Cortex of kidney (tissue), 1 donor: ENCODE data around the gene GRID1.

Source experiments
- DNase-seq: peaks from one replicate; lab custom pipeline; 2025; lab: John Stamatoyannopoulos, UW

The GRID1 gene

GRCh38 chr10:86063341-86063740 lies 303.3 kb downstream of the GRID1 start:
- no peak for DNase-seq

DNA sequence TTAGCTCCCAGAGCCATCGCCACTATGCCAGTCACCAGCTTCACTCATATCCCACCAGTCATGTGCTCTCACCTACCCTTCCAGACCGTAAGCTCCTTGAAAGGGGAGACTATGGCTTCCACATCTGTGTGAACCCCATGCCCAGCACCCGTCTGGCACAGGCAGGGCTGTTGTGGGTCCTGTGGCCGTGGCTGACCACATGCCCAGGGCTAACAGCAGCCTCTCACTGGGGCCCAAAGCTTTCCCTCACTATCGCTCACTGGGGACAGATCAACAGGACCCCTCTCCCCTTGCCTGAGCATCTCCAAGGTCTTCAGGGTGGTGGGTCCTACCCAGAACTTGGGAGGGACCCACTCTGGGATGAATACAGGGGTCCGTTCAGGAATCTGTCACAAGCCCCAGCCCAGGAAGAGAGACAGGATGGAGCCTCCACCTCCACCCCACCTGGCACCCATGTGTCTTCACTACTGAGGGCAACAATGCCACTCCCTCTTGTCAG lies 303.9 kb downstream of the GRID1 start:
- no peak for DNase-seq

GRCh38 chr10:86062198-86062550 lies 304.4 kb downstream of the GRID1 start:
- no peak for DNase-seq

DNA sequence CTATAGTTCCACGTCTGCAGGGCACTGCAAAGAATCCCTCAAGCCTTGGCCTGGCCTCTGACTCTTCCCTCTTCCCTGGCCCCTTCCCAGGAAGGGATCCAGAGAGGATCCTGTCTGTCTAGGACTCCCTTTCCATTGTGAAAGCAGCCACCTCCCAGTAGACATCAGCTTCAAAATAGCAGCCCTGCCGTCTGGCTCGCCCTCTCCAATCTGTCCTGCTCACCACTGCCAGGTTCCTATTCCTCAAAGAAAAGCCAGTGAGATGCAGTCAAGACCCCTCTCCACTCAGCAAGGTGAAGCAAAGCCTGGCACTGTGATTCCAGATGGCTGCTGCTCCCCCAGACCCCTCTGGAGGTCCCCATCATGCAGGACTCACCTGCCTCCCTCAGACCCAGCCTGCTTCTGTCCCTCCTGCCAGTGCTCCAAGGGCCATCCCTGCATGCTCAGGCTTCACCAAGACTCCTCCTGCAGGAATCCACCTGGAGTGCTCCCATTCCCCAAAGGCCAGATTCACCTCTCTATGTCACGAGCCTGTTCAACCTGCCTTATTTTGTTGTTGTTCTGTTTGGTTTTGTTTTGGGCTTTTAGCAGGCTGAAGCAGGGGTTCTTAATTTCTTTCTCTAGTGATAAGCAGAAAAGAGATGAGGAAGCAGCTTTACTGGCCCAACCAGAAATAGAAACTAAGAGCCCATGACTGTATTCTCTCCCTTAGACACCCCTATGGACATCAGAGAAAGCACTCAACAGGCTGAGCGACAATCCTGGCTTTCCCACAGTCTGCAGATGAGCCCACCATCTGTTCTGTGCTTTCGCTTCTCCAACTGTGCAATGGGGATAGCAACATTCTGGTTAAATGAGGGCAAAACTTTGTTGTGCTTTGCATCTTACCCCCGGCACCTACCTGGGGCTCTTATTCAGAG lies 305.1 kb downstream of the GRID1 start:
- DNase-seq, result no peak

DNA sequence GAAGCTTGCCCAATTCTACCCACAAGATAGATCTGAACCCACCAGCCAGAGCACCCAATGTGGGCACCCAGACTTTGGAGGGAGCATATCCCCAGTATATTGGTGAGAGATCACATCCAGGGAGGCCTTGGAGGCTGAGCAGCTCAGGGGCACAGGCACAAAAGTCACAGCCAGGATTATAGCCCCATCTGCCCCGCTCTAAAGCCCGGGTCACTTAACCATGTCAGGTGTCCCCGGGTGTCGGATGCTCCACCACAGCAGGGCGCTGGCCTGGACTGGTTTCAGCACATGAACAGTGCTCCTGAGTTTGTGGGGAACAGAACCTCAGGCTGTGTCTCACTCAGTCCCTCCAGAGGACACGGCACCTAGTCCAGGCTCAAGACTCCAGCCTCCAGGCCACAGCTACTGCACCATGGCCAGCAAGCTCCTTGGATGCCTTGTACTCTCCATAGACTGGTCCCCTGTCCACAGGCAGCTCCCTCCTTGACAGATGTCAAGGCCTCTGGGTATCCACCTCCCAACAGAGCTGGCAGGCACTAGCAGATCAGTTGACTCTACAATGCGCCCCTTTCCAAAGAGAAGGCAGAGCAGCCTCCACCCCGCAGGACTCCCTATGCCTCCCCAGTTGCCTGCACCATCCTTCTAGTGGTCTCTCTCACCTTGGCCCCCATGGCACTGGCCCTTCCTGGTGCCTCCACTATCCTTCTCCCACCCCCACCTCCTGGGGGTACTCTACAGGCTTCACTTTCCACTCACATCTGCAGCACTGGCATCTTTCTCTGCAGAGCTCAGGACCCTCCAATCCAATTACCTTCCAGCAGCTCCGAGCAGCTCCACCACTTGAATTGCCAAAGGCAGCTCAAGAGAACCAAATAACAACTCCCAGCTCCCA lies 306.0 kb downstream of the GRID1 start:
- DNase-seq, result no peak

- DNase-seq, result no peak
These were observed 306.7 kb downstream of the GRID1 start for GRCh38 chr10:86059892-86060291.

- DNase-seq, result no peak
These were observed 307.6 kb downstream of the GRID1 start for GRCh38 chr10:86058964-86059363.

DNA sequence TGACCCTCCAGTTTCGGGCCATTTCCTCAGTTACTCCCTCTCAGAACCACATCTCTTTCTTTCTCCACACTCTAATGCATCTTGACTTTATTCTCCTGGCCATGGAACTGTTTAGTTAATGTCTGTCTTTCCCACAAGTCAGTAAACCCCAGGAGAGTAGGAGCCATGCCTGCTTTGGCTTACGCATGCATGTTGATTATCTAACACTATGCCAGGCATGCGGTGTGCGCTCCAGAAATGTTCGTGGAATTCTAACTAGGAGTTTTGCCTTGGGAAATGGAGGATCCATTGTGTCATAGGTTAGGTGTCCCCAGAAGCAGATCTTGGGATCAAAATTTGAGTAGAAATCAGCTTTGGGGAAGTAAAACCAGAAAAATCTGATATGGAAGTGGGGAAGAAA lies 308.9 kb downstream of the GRID1 start:
- DNase-seq, result no peak

- no peak for DNase-seq
These were observed 309.9 kb downstream of the GRID1 start for GRCh38 chr10:86056672-86057071.

GRCh38 chr10:86055928-86056327 lies 310.7 kb downstream of the GRID1 start:
- DNase-seq, result no peak

DNA sequence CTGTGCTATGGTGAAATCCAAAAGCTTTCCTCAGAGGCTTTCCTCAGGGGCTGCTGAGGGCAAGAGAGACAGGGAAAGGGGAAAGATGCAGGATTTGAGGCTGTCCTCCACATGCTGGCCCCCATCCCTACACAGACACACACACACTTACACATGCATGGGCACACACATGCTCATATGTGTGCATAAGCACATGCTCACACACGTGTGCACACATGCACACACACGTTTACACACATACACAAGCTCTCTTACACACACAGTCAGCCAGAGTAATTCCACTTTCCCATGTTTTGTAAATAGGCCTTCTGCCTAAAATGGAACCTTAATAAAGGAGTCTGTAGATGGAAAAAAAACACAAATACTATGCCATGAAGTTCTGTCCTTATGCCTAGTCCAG lies 312.9 kb downstream of the GRID1 start:
- DNase-seq, result no peak

- DNase-seq, result no peak
These were observed 315.0 kb downstream of the GRID1 start for GRCh38 chr10:86051586-86051985.

DNA sequence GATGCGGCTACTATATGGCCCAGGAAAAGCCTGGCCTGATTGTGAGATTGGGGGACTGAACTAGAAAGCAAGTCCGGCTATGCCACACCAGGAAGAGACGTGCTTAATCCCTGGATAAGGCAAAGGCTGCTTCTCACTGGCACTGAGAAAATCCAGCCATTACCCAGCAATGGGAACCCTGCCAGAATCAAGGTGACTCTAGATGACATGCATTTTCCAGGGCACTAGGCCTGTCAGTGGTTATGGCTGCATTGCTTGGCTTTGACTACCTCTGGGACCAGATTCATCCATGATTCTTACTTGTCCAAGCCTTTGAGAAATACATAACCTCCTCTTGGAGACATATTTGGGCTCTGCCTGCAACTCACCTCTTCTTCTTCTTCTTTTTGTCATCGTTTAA lies 317.2 kb downstream of the GRID1 start:
- DNase-seq, result no peak

- no peak for DNase-seq
These were observed 317.6 kb downstream of the GRID1 start for GRCh38 chr10:86048973-86049372.

DNA sequence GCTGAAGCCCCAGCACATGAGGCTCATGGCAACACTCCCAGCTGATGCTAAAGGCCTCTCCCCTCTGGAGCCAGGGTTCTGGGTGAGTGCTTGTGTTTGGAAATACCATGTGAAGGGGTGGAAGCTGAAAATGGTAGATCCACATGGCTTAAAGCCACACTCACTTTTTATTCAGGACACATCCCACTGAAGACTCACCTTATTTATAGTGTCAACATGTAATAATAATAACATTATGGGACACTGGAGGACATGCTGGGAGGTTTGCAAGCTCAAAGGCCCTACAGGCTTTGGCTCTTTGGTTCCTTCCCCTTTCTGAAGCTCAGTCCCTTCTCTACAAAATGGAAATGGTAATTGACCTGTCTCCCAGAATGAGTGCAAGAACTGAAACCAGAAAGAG lies 318.0 kb downstream of the GRID1 start:
- no peak for DNase-seq

GRCh38 chr10:86047588-86047987 lies 319.0 kb downstream of the GRID1 start:
- no peak for DNase-seq

DNA sequence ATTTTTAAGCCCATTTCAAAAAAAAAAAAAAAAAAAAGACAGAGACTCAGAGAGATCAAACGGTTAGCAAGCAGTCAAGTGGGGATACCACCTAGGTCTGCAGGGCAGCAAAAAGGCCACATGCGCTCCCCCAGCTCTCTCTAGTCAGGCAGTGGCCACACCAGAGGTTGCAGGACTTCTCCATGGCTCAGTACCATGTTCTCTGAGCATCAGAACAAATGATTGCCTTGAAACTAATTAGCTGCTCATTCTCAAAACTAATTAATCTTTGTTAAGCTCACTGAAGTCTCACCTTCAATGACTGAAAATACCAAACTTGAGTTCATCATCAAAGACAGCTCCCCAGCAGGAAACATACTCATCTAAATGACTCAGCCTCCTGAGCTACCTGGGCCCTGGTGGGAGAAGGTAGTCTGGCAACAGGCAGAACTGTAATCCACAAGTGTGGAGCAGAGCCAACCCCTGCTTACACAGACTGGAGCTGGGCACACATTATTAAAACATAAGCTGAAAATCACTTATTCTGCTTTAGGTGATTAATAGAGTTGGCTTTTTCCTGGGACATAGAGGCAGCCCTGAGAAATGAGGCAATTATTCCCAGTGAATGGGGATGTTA lies 319.6 kb downstream of the GRID1 start:
- no peak for DNase-seq

DNA sequence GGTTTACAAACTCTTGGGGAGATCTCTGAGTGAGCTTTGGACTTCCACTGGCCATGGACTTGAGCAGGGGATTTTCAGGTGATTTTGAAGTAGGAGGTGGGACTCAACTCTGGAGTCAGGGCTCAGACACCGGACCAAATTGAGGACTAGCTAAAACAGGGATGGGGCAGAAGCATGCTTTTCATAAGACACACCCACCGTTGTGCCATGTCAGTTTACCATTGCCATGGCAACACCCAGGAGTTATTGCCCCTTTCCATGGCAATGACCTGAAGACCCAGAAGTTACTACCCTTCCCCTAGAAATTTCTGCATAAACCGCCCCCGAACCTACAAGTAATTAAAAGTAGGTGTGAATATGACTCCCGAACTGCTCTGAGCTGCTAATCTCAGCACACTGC lies 320.7 kb downstream of the GRID1 start:
- no peak for DNase-seq

GRCh38 chr10:86044029-86044428 lies 322.6 kb downstream of the GRID1 start:
- no peak for DNase-seq

DNA sequence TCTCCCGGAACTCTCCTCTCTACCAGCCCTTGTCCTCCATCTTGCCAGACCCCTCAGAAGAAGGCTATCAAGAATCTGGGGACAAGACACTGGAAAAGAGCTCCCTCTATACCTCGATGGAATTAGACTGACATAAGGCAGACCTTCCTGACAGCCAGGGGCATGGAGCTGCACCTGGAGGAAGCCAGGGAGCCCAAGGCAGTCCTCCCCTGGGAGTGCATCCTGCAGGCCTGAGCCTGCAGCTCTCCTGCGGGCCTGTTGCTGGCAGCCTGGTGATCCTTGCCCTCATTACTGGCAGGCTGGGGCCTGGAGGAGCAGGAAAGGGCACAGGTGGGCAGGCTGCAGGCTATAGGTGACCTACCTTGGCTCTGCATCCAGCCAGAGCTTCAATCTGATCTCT lies 323.4 kb downstream of the GRID1 start:
- DNase-seq, result no peak

GRCh38 chr10:86042161-86042560 lies 324.4 kb downstream of the GRID1 start:
- DNase-seq, result no peak

DNA sequence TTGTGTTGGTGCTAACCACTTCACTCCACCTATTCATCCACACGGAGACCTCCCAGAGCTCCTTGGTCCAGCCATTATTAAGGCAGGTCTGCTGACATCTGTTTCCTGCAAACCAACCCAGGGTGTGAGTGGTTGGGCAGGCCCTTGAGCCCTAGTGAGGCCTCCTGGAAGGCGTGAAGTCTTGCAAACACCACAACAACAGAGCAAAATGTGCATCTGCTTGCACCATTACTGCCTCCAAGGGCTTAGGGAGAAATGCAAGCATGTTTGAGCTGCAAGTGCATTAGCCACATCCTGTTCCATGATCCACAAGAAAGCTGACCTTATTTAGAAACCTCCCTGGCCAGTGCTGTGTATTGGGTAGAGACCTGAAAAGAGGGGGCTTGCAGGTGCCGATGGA lies 325.5 kb downstream of the GRID1 start:
- DNase-seq, result no peak
